Adrenal gland (tissue), 12 donors: ENCODE data around the gene SHISA7. TPM values are rescaled to one million over a fixed set of nuclear protein-coding genes. Genes with fewer than 3 reads are reported as not detected.

Experiments
- DNase-seq, 7 donors: peaks; one replicate each; pipeline ENCODE4 v3.0.0-alpha.2; 2019 to 2020
- H3K27ac ChIP-seq, 5 donors: fragments of 200-600 bp; sonication (generic) in 4 of 5; 1 replicate in 3 of 5; 2 replicates in 2 of 5; pipeline versions ENCODE4 v1.5.1 to v1.8.0; 2016 to 2020; ENCODE audit warnings: mild to moderate bottlenecking in 1 of 5
- H3K27me3 ChIP-seq: fragments of 200-600 bp; 2 replicates; pipeline ENCODE4 v1.8.0; 2021
- H3K36me3 ChIP-seq, 2 donors: fragments of 200-600 bp; replicated peaks in 1 of 2; 1 replicate in 1 of 2; 2 replicates in 1 of 2; pipeline versions ENCODE4 v1.5.1 to v1.8.0; 2018 to 2022
- H3K4me1 ChIP-seq, 2 donors: fragments of 200-600 bp; replicated peaks in 1 of 2; 1 replicate in 1 of 2; 2 replicates in 1 of 2; pipeline versions ENCODE4 v1.5.1 to v1.8.0; 2018 to 2021
- H3K4me3 ChIP-seq, 4 donors: fragments of 200-600 bp; sonication (generic) in 3 of 4; one replicate each; pipeline ENCODE4 v1.5.1; 2016 to 2018
- H3K9me3 ChIP-seq, 3 donors: fragments of 200-600 bp; sonication (generic) in 1 of 3; replicated peaks in 1 of 3; 1 replicate in 2 of 3; 2 replicates in 1 of 3; pipeline versions ENCODE4 v1.5.1 to v1.8.0; 2016 to 2021
- POLR2A ChIP-seq, 2 donors: fragments of 450-650 bp; IDR thresholded peaks; one replicate each; pipeline ENCODE4 v1.6.1; 2017; ENCODE audit warnings: antibody characterized with exemption in 2 of 2, mild to moderate bottlenecking in 2 of 2, moderate library complexity in 1 of 2
- WGBS, 4 donors: extraction: QIAGEN DNeasy Blood & Tissue Kit in 2 of 4; methylation state at CpG; one replicate each; pipeline versions ENCODE4 v1.1.5 to v1.1.7; 2013 to 2017; 5-methylcytosine and 5-hydroxymethylcytosine counted together
- intact Hi-C, 2 donors: fragments of 100-400 bp; cut with DNase I; formaldehyde crosslinking; loops; one replicate each; pipeline versions ENCODE4 v1.14.1 to v1.15.0; 2022 to 2023
- polyA plus RNA-seq, 3 donors: library from polyadenylated mRNA; stranded (reverse); fragments of 200-250 nt in 2 of 3; fragments of 350-450 nt in 1 of 3; fragmentation: Illumina TruSeq in 1 of 3; extraction: RNeasy Lipid Tissue Mini Kit (QIAGEN cat#74804) in 1 of 3; gene quantifications; one replicate each; pipeline ENCODE4 v1.2.3, GENCODE V29; 2013 to 2014
- total RNA-seq, 9 donors: library from RNA; depleted of rRNA in 4 of 9; stranded (reverse); fragments of >200 nt in 4 of 9; fragments of 120-200 nt in 1 of 9; fragmentation: NEBNext Ultra II Directional in 1 of 9; extraction: Animal tissue kit (Norgen Biotek cat#: 25700) in 1 of 9; gene quantifications; one replicate each; pipeline versions ENCODE4 v1.1.0 to v1.2.4, GENCODE V29; 2013 to 2023
- TF ChIP-seq, protein P1 (sequence below), 6 experiments: fragments of 450-650 bp in 4 of 6; fragments of 200-600 bp in 2 of 6; sonication (generic) in 1 of 6; IDR thresholded peaks; 1 replicate in 5 of 6; 2 replicates in 1 of 6; pipeline versions ENCODE4 v1.5.1 to v1.8.0; 2016 to 2021; ENCODE audit warnings: antibody characterized with exemption in 6 of 6, mild to moderate bottlenecking in 2 of 6, moderate library complexity in 1 of 6
- donor health status: healthy with polysubstance abuse.
- donor health status: Bipolar disorder and iron deficiency.
- donor health status: DM: yes; HTN: yes; CAD: no.
- donor health status: DM: no; HTN: no; CAD: no.
- donor health status: DM: no; HTN: no; CAD: no.
- donor health status: DM: yes; HTN: yes; CAD: no.

Gene SHISA7
- total and polyA plus RNA-seq, 12 donors, result 0.08 to 1.3 (median 0.44) TPM; not detected in 4

DNA sequence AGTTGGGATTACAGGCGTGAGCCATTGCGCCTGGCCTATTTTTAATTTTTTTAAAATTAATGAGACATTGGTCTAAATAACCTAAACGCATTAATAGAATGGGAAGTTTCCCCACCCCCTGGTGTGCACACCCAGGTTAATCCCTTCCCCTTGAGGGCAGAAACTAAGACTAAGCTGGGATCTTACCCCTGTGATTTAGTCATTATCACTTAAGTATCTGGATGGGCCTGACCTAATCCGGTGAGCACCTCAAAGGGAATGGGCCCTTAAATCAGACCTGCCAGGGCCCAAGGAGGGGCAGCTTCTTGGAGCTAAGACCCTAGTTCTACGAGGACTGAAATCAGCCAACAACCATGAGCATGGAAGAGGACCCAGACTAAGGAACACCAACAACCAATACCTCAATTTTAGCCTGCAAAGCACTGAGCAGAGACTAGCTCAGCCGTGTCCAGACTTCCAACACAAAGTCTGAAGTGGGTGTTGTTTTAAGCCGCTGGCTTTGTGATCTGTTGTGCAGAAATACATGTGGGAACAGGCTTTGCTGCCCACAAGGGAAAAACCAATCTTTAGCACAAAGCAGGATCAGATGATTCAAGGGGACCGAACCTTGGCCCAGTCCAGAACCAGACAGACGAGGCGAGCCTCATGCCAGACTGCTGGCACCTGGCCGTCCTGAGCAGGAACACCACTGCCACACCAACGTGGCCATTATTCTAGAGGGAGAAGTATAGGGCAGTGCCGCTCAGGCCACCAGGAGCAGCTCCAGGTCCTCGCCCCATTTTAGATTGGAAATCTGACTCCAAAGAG is 42.6 kb downstream of the SHISA7 start:
- H3K36me3 ChIP-seq, result peaks cover 0 to 36% of the 10 kb centered on the region in 2 donors
- H3K27ac ChIP-seq, result no peak overlapping the region
- no peak overlapping the region for H3K4me3 ChIP-seq
- no peaks in the 10 kb centered on the region for H3K27me3 ChIP-seq
- H3K4me1 ChIP-seq, result peaks cover 0 to 1% of the 10 kb centered on the region in 2 donors
- TF ChIP-seq POLR2A (IDR thresholded peaks at IDR 0.05), result no peak
- TF ChIP-seq, protein P1, sequence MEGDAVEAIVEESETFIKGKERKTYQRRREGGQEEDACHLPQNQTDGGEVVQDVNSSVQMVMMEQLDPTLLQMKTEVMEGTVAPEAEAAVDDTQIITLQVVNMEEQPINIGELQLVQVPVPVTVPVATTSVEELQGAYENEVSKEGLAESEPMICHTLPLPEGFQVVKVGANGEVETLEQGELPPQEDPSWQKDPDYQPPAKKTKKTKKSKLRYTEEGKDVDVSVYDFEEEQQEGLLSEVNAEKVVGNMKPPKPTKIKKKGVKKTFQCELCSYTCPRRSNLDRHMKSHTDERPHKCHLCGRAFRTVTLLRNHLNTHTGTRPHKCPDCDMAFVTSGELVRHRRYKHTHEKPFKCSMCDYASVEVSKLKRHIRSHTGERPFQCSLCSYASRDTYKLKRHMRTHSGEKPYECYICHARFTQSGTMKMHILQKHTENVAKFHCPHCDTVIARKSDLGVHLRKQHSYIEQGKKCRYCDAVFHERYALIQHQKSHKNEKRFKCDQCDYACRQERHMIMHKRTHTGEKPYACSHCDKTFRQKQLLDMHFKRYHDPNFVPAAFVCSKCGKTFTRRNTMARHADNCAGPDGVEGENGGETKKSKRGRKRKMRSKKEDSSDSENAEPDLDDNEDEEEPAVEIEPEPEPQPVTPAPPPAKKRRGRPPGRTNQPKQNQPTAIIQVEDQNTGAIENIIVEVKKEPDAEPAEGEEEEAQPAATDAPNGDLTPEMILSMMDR (IDR thresholded peaks at IDR 0.05), result no peak
- no peaks in the 10 kb centered on the region for H3K9me3 ChIP-seq
- WGBS, 4 donors, result 89 to 91% (median 91%) methylated on average over 7 to 14 of the region's 14 CpGs
- no peak for DNase-seq
- intact Hi-C loops, result no loop called here

DNA sequence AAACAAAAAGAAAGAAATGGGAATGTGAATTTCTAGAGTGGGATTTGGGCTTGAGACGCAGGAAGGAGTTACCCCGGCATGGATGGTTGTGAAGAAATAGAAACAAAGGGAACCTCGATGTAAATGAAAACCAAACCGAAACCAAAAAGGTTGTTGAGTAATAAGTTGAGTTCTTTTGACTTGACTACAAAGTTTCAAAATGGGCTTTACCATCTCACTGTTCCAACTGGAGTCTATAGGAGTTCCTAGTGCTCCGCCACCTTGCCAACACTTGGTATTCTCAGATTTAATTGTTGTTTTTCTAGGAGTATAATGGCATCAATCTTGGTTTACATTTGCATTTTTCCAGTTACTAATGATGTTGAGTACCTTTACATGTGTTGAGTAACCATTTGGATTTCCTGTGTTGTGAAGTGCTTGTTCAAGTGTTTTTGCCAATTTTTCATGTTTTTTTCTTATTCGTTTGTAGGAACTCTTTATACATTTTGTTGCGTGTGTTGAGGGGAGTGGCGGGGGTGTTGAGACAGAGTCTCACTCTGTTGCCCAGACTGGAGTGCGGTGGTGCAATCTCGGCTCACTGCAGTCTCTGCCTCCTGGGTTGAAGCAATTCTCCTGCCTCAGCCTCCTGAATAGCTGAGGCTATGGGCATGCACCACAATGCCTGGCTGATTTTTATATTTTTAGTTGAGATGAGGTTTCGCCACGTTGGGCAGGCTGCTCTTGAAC is 44.7 kb downstream of the SHISA7 start:
- intact Hi-C loops, result no loop called here
- 74 to 87% (median 82%) methylated on average over 12 of the region's 12 CpGs for WGBS, 4 donors
- Histone ChIP-seq H3K4me1 (no peaks in the 10 kb centered on the region), H3K4me3 (no peak overlapping the region), H3K27me3 (no peaks in the 10 kb centered on the region), H3K9me3 (no peaks in the 10 kb centered on the region), H3K36me3 (peaks cover 0 to 29% of the 10 kb centered on the region in 2 donors), H3K27ac (no peak overlapping the region)
- DNase-seq, result no peak
- TF ChIP-seq POLR2A (IDR thresholded peaks at IDR 0.05), result no peak
- TF ChIP-seq, protein P1 (IDR thresholded peaks at IDR 0.05), result no peak

DNA sequence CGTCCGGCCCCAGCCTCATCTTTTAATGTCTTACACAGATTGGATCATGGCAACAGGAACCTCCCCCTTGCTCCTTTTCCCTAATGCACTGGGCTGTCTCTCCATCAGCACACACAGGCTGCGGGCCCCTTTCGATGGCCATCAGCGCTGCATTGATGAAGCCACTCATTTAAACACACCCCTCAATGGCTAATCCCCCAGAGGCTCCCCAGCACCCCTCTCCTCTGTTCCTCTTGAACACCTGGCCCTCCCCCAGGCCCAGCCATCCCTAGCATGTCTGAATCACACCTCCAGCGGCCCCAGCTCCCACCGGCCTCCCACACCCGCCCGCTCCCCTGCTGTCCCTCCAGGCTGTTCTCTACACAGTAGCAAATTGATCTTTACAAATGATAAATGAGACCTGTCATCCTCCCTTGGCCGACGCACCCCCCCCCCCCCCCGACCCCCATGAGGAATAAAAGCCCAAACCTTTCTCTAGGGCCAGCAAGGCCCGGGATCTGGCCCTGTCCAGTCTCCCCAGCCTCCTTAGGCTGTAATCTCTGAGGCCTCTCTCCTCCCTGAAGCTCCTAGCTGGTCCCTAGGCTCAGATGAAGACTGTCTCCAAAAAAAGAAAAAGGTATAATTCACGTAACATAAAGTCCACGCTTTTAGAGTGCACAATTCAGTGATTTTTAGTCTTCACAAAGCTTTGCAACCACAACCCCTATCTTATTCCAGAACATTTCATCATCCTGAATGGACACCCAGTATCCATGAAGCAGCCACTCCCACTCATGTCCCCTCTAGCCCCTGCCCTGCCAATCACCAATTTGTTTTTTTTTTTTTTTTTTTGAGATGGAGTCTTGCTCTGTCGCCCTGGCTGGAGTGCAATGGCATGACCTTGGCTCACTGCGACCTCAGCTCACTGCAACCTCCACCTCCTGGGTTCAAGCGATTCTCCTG is 50.0 kb downstream of the SHISA7 start:
- Histone ChIP-seq H3K27ac (no peak overlapping the region), H3K27me3 (no peaks in the 10 kb centered on the region), H3K36me3 (peaks cover 0 to 23% of the 10 kb centered on the region in 2 donors), H3K9me3 (no peaks in the 10 kb centered on the region), H3K4me1 (peaks cover under 1 to 16% of the 10 kb centered on the region in 2 donors), H3K4me3 (no peak overlapping the region)
- 61 to 67% (median 64%) methylated on average over 18 of the region's 18 CpGs for WGBS, 4 donors
- intact Hi-C loops, result no loop called here
- no peak for TF ChIP-seq POLR2A (IDR thresholded peaks at IDR 0.05)
- TF ChIP-seq, protein P1 (IDR thresholded peaks at IDR 0.05), result no peak
- no peak for DNase-seq
